Measurements from ENCODE around the gene C3orf18. TPM values are rescaled to one million over a fixed set of nuclear protein-coding genes. Genes with fewer than 3 reads are reported as not detected.

C3orf18 gene
- total RNA-seq, 4 donors from 2014 or later = 1.9 to 10.2 (median 4.3) TPM

GRCh38 chr3:50567011-50567385 is 549 bp downstream of the C3orf18 start:
- Histone ChIP-seq H3K4me3 (peak overlapping the region; percentile 53 to 70 (median 54)), H3K4me1 (peaks cover 8 to 30% (median 22%) of the 10 kb centered on the region in 4 donors), H3K27ac (peak overlapping the region; percentile 89 to 98 (median 92)), H3K36me3 (no peaks in the 10 kb centered on the region), H3K9me3 (no peaks in the 10 kb centered on the region), H3K27me3 (no peaks in the 10 kb centered on the region)
- intact Hi-C loops (cut with DNase I; ENCODE audit: low total_unique reads) = no loop called here
- no peak for TF ChIP-seq POLR2A (IDR thresholded peaks at IDR 0.05)
- no peak for TF ChIP-seq POLR2AphosphoS5 (IDR thresholded peaks at IDR 0.05)
- no peak for TF ChIP-seq EP300 (IDR thresholded peaks at IDR 0.05; ENCODE audit: low read depth)
- TF ChIP-seq, protein P1, sequence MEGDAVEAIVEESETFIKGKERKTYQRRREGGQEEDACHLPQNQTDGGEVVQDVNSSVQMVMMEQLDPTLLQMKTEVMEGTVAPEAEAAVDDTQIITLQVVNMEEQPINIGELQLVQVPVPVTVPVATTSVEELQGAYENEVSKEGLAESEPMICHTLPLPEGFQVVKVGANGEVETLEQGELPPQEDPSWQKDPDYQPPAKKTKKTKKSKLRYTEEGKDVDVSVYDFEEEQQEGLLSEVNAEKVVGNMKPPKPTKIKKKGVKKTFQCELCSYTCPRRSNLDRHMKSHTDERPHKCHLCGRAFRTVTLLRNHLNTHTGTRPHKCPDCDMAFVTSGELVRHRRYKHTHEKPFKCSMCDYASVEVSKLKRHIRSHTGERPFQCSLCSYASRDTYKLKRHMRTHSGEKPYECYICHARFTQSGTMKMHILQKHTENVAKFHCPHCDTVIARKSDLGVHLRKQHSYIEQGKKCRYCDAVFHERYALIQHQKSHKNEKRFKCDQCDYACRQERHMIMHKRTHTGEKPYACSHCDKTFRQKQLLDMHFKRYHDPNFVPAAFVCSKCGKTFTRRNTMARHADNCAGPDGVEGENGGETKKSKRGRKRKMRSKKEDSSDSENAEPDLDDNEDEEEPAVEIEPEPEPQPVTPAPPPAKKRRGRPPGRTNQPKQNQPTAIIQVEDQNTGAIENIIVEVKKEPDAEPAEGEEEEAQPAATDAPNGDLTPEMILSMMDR (IDR thresholded peaks at IDR 0.05) = no peak
- WGBS, 2 donors (ENCODE audit: low coverage in 1 of 2) = 11% methylated on average over 11 of the region's 11 CpGs; no CpG with 5 or more reads in 1 of the 2 donors
- in situ Hi-C loops (cut with MboI; ENCODE audit: low pct_ligation_motif_present in 1 of 4, low pct_unique_long_range_greater_than_20kb in 1 of 4, low sequenced_read_pairs in 3 of 4) = loop anchor here in 1 of 4 donors (25.0 kb wide), 1 partner anchor 205 kb away; the partner anchor contains the start of genes CYB561D2, NPRL2 and TMEM115
- DNase-seq = no peak

- in situ Hi-C loops (cut with MboI; ENCODE audit: low pct_ligation_motif_present in 1 of 4, low pct_unique_long_range_greater_than_20kb in 1 of 4, low sequenced_read_pairs in 3 of 4) = loop anchor here in 1 of 4 donors (25.0 kb wide), 1 partner anchor 202 kb away; the partner anchor contains the start of genes CYB561D2, NPRL2 and TMEM115
These were observed 3.2 kb downstream of the C3orf18 start for GRCh38 chr3:50564321-50564720.

GRCh38 chr3:50563867-50564266 is 3.7 kb downstream of the C3orf18 start:
- TF ChIP-seq EP300 (IDR thresholded peaks at IDR 0.05; ENCODE audit: low read depth) = no peak
- TF ChIP-seq, protein P1 (IDR thresholded peaks at IDR 0.05) = no peak
- no peak for TF ChIP-seq POLR2AphosphoS5 (IDR thresholded peaks at IDR 0.05)
- TF ChIP-seq POLR2A (IDR thresholded peaks at IDR 0.05) = no peak
- no peak for DNase-seq
- H3K27ac ChIP-seq = no peak overlapping the region
- 94 to 100% methylated on average over 1 to 2 of the region's 2 CpGs for WGBS, 2 donors (ENCODE audit: low coverage in 1 of 2)
- intact Hi-C loops (cut with DNase I; ENCODE audit: low total_unique reads) = no loop called here
- H3K27me3 ChIP-seq = no peaks in the 10 kb centered on the region
- no peak overlapping the region for H3K4me3 ChIP-seq
- H3K9me3 ChIP-seq = no peaks in the 10 kb centered on the region
- in situ Hi-C loops (cut with MboI; ENCODE audit: low pct_ligation_motif_present in 1 of 4, low pct_unique_long_range_greater_than_20kb in 1 of 4, low sequenced_read_pairs in 3 of 4) = loop anchor here in 1 of 4 donors (25.0 kb wide), 1 partner anchor 202 kb away; the partner anchor contains the start of genes CYB561D2, NPRL2 and TMEM115
- H3K4me1 ChIP-seq = peaks cover 8 to 19% (median 16%) of the 10 kb centered on the region in 4 donors
- no peaks in the 10 kb centered on the region for H3K36me3 ChIP-seq

More at GRCh38 chr3:50564321-50564720, 3.2 kb downstream of the C3orf18 start:
- Histone ChIP-seq H3K9me3 (no peaks in the 10 kb centered on the region), H3K4me3 (no peak overlapping the region), H3K27ac (no peak overlapping the region), H3K27me3 (no peaks in the 10 kb centered on the region), H3K36me3 (no peaks in the 10 kb centered on the region), H3K4me1 (peaks cover 8 to 19% (median 16%) of the 10 kb centered on the region in 4 donors)
- no peak for TF ChIP-seq POLR2AphosphoS5 (IDR thresholded peaks at IDR 0.05)
- TF ChIP-seq EP300 (IDR thresholded peaks at IDR 0.05; ENCODE audit: low read depth) = no peak
- TF ChIP-seq, protein P1 (IDR thresholded peaks at IDR 0.05) = no peak
- TF ChIP-seq POLR2A (IDR thresholded peaks at IDR 0.05) = no peak
- no peak for DNase-seq
- intact Hi-C loops (cut with DNase I; ENCODE audit: low total_unique reads) = no loop called here
- WGBS, 2 donors (ENCODE audit: low coverage in 1 of 2) = 87% methylated on average over 1 of the region's 1 CpG; no CpG with 5 or more reads in 1 of the 2 donors

- Histone ChIP-seq H3K4me1 (peaks cover 5 to 13% (median 12%) of the 10 kb centered on the region in 4 donors), H3K27ac (no peak overlapping the region), H3K4me3 (no peak overlapping the region), H3K9me3 (no peaks in the 10 kb centered on the region), H3K36me3 (no peaks in the 10 kb centered on the region), H3K27me3 (no peaks in the 10 kb centered on the region)
- in situ Hi-C loops (cut with MboI; ENCODE audit: low pct_ligation_motif_present in 1 of 4, low pct_unique_long_range_greater_than_20kb in 1 of 4, low sequenced_read_pairs in 3 of 4) (loop anchor here in 1 of 4 donors (25.0 kb wide), 1 partner anchor 201 kb away; the partner anchor contains the start of genes CYB561D2, NPRL2 and TMEM115), intact Hi-C loops (cut with DNase I; ENCODE audit: low total_unique reads) (no loop called here)
- DNase-seq = no peak
- 83% methylated on average over 2 of the region's 2 CpGs; no CpG with 5 or more reads in 1 of the 2 donors for WGBS, 2 donors (ENCODE audit: low coverage in 1 of 2)
- TF ChIP-seq POLR2AphosphoS5 (IDR thresholded peaks at IDR 0.05) = no peak
- TF ChIP-seq EP300 (IDR thresholded peaks at IDR 0.05; ENCODE audit: low read depth) = no peak
- TF ChIP-seq, protein P1 (IDR thresholded peaks at IDR 0.05) = no peak
- TF ChIP-seq POLR2A (IDR thresholded peaks at IDR 0.05) = no peak
These were observed 4.7 kb downstream of the C3orf18 start for GRCh38 chr3:50562861-50563260.

All from transverse colon (tissue), 4 donors.